ENCODE measurements around the gene KLHL3. TPM values are rescaled to one million over a fixed set of nuclear protein-coding genes. Genes with fewer than 3 reads are reported as not detected.

The KLHL3 gene
- total and polyA plus RNA-seq, 2 donors (not counting 3 experiments of a cell fraction or from before 2014, with no cell fraction given), result 8.8 to 13.6 TPM

GRCh38 chr5:137754961-137755762 is 19.3 kb upstream of the KLHL3 start:
- DNase-seq (ENCODE audit: low read depth, low spot score) (no peak), FAIRE-seq (no peak)
- ChIA-PET POLR2A (no interaction called here), CTCF (interaction anchor here (1.2 kb wide), 1 partner anchor 24 kb away, joined by 5 read pairs; no protein-coding TSS in a partner anchor)
- TSS peak; percentile 44 for BruUV-seq (replicated peaks)
- H3K79me2 ChIP-seq (ENCODE audit: control insufficient read depth, insufficient read depth, low read length), result peaks cover 39% of the 10 kb centered on the region
- TF ChIP-seq EZH2 (IDR thresholded peaks at IDR 0.05; ENCODE audit: borderline replicate concordance, low read depth, low read length, severe bottlenecking) (no peak), MAX (IDR thresholded peaks at IDR 0.05; ENCODE audit: insufficient read depth, insufficient read length) (peak; percentile 24)
- H3K9me1 ChIP-seq (replicated peaks; ENCODE audit: control insufficient read depth, extremely low read depth, insufficient read depth, low read length), result no peaks in the 10 kb centered on the region
- no peaks in the 10 kb centered on the region for H3K9me3 ChIP-seq (replicated peaks; ENCODE audit: control insufficient read depth, insufficient read depth, low read length)
- peaks cover 0 to 4% of the 10 kb centered on the region in 2 experiments for H3K36me3 ChIP-seq (ENCODE audit: control insufficient read depth in 2 of 2, extremely low read depth in 1 of 2, insufficient read depth in 2 of 2, low read length in 2 of 2)
- H4K20me1 ChIP-seq (replicated peaks; ENCODE audit: control insufficient read depth, extremely low read depth, insufficient read depth, low read length), result peaks cover 17% of the 10 kb centered on the region
- intact Hi-C loops (cut with micrococcal nuclease) (loop anchor here (1.0 to 5.0 kb wide), 3 partner anchors 48 to 278 kb away; partner anchors contain the start of gene FAM13B), dilution Hi-C loops (cut with MboI; ENCODE audit: extremely low pct_ligation_motif_present, low sequenced_read_pairs) (loop anchor here (25.0 kb wide), 1 partner anchor 93 kb away; no protein-coding TSS in a partner anchor)
- peaks cover 18% of the 10 kb centered on the region for H3K4me1 ChIP-seq (ENCODE audit: control insufficient read depth, extremely low read depth, insufficient read depth, low read length)
- peak overlapping the region; percentile 46 to 94 (median 88) for H3K4me3 ChIP-seq (replicated peaks in 1 of 3; ENCODE audit: insufficient read depth in 1 of 3, low read depth in 1 of 3, low read length in 3 of 3)
- peak overlapping the region; percentile 93 for H3K9ac ChIP-seq (replicated peaks; ENCODE audit: extremely low read depth, insufficient read depth, low read length)
- peak overlapping the region; percentile 61 for H2AFZ ChIP-seq (ENCODE audit: low read depth, low read length)
- peaks cover 0 to 2% of the 10 kb centered on the region in 2 experiments for H3K27me3 ChIP-seq (ENCODE audit: control insufficient read depth in 2 of 2, insufficient read depth in 2 of 2, low read length in 2 of 2)
- H3K27ac ChIP-seq (ENCODE audit: insufficient read depth, low read depth, low read length), result peak overlapping the region; percentile 92
- peak overlapping the region; percentile 6 for H3K4me2 ChIP-seq (ENCODE audit: insufficient read depth, low read length)

GRCh38 chr5:137754188-137754960 is 18.5 kb upstream of the KLHL3 start, which contains the start of gene HNRNPA0:
Gene HNRNPA0, minus strand, starts transcription at chr5:137754363. Its CDS starts 297 bp downstream, at chr5:137754066.
- Histone ChIP-seq H3K79me2 (ENCODE audit: control insufficient read depth, insufficient read depth, low read length) (peaks cover 40% of the 10 kb centered on the region), H3K4me3 (replicated peaks in 1 of 3; ENCODE audit: insufficient read depth in 1 of 3, low read depth in 1 of 3, low read length in 3 of 3) (peak within 1 kb of the TSS; percentile 88 to 99 (median 94)), H3K36me3 (ENCODE audit: control insufficient read depth in 2 of 2, extremely low read depth in 1 of 2, insufficient read depth in 2 of 2, low read length in 2 of 2) (peaks cover 0 to 4% of the 10 kb centered on the region in 2 experiments), H3K27me3 (ENCODE audit: control insufficient read depth in 2 of 2, insufficient read depth in 2 of 2, low read length in 2 of 2) (peaks cover 0 to 2% of the 10 kb centered on the region in 2 experiments), H3K9me3 (replicated peaks; ENCODE audit: control insufficient read depth, insufficient read depth, low read length) (no peaks in the 10 kb centered on the region), H2AFZ (ENCODE audit: low read depth, low read length) (peak within 1 kb of the TSS; percentile 61), H4K20me1 (replicated peaks; ENCODE audit: control insufficient read depth, extremely low read depth, insufficient read depth, low read length) (peaks cover 20% of the 10 kb centered on the region), H3K9ac (replicated peaks; ENCODE audit: extremely low read depth, insufficient read depth, low read length) (peak within 1 kb of the TSS; percentile 93), H3K27ac (ENCODE audit: insufficient read depth, low read depth, low read length) (peak within 1 kb of the TSS; percentile 92), H3K9me1 (replicated peaks; ENCODE audit: control insufficient read depth, extremely low read depth, insufficient read depth, low read length) (no peaks in the 10 kb centered on the region), H3K4me1 (ENCODE audit: control insufficient read depth, extremely low read depth, insufficient read depth, low read length) (peaks cover 18% of the 10 kb centered on the region), H3K4me2 (ENCODE audit: insufficient read depth, low read length) (peak within 1 kb of the TSS; percentile 100)
- no TSS peak for BruUV-seq (replicated peaks)
- ChIA-PET POLR2A (interaction anchor here (0.9 kb wide), 1 partner anchor 14 kb away, joined by 3 read pairs; no protein-coding TSS in a partner anchor), CTCF (interaction anchor here (1.2 to 2.1 kb wide), 6 partner anchors 12 to 314 kb away, joined by 3 to 17 read pairs (median 10); partner anchors contain the start of gene KLHL3)
- dilution Hi-C loops (cut with MboI; ENCODE audit: extremely low pct_ligation_motif_present, low sequenced_read_pairs), result loop anchor here (25.0 kb wide), 1 partner anchor 92 kb away; no protein-coding TSS in a partner anchor
- DNase-seq (ENCODE audit: low read depth, low spot score), result peak; percentile 98
- intact Hi-C loops (cut with micrococcal nuclease), result loop anchor here (1.0 to 5.0 kb wide), 3 partner anchors 47 to 279 kb away; partner anchors contain the start of gene FAM13B
- peak; percentile 82 for FAIRE-seq
- TF ChIP-seq MYC (IDR thresholded peaks at IDR 0.05; ENCODE audit: low read depth, low read length) (peak; percentile 2), MAX (IDR thresholded peaks at IDR 0.05; ENCODE audit: insufficient read depth, insufficient read length) (peak; percentile 24), JUN (IDR thresholded peaks at IDR 0.05; ENCODE audit: borderline replicate concordance, insufficient read depth, insufficient read length, low read depth) (no peak), POLR2AphosphoS5 (IDR thresholded peaks at IDR 0.05; ENCODE audit: insufficient read depth, low read depth, low read length) (peak; percentile 99), EZH2 (IDR thresholded peaks at IDR 0.05; ENCODE audit: borderline replicate concordance, low read depth, low read length, severe bottlenecking) (no peak), FOS (IDR thresholded peaks at IDR 0.05; ENCODE audit: borderline replicate concordance, insufficient read depth, low read length) (no peak), CTCF (IDR thresholded peaks at IDR 0.05; ENCODE audit: extremely low read depth in 1 of 2, insufficient read depth in 1 of 2, low read depth in 1 of 2, low read length in 2 of 2) (no peak), POLR2A (IDR thresholded peaks at IDR 0.05; ENCODE audit: low read depth, low read length) (peak; percentile 97), GATA2 (IDR thresholded peaks at IDR 0.05; ENCODE audit: insufficient read depth, insufficient read length, low read depth, low read length) (no peak)

All from endothelial cell of umbilical vein (primary cell).